Hepatocyte (in vitro differentiated cells): ENCODE measurements around the gene PLOD1. TPM values are rescaled to one million over a fixed set of nuclear protein-coding genes. Genes with fewer than 3 reads are reported as not detected.
"Not testable (repeated sequence)": the region's sequence is repeated elsewhere in the genome, so short reads cannot be mapped to it uniquely, and the experiment has no call there.

Experiments used
- DNase-seq: peaks from one replicate; pipeline ENCODE4 v3.0.0-alpha.2; 2016; ENCODE audit warnings: low spot score
- H2AFZ ChIP-seq: fragments of 200-600 bp; sonication (generic); 2 replicates; pipeline ENCODE4 v1.6.0; 2016; ENCODE audit warnings: antibody characterized with exemption, mild to moderate bottlenecking
- H3K27ac ChIP-seq: fragments of 200-600 bp; sonication (generic); 2 replicates; pipeline ENCODE4 v1.5.1; 2016; ENCODE audit warnings: mild to moderate bottlenecking
- H3K27me3 ChIP-seq: fragments of 200-600 bp; sonication (generic); 2 replicates; pipeline ENCODE4 v1.6.1; 2016
- H3K36me3 ChIP-seq: fragments of 200-600 bp; sonication (generic); replicated peaks from 2 replicates; pipeline ENCODE4 v1.5.1; 2016; ENCODE audit warnings: low read depth; ENCODE audit not compliant: insufficient read depth
- H3K4me1 ChIP-seq: fragments of 200-600 bp; sonication (generic); 2 replicates; pipeline ENCODE4 v1.5.1; 2016; ENCODE audit warnings: mild to moderate bottlenecking, moderate library complexity; ENCODE audit not compliant: insufficient read depth
- H3K4me2 ChIP-seq: fragments of 200-600 bp; sonication (generic); 2 replicates; pipeline ENCODE4 v1.6.0; 2016
- H3K4me3 ChIP-seq: fragments of 200-600 bp; sonication (generic); 2 replicates; pipeline ENCODE4 v1.5.1; 2016; ENCODE audit warnings: mild to moderate bottlenecking
- H3K79me2 ChIP-seq: fragments of 200-600 bp; sonication (generic); 2 replicates; pipeline ENCODE4 v1.6.0; 2017; ENCODE audit warnings: mild to moderate bottlenecking
- H3K9me2 ChIP-seq: fragments of 200-600 bp; sonication (generic); replicated peaks from 2 replicates; pipeline ENCODE4 v1.6.0; 2017; ENCODE audit warnings: mild to moderate bottlenecking; ENCODE audit not compliant: insufficient read depth
- H3K9me3 ChIP-seq: fragments of 200-600 bp; sonication (generic); 2 replicates; pipeline ENCODE4 v1.5.1; 2016; ENCODE audit warnings: low read depth, mild to moderate bottlenecking
- H4K20me1 ChIP-seq: fragments of 200-600 bp; sonication (generic); 2 replicates; pipeline ENCODE4 v1.6.0; 2016; ENCODE audit warnings: mild to moderate bottlenecking; ENCODE audit not compliant: insufficient read depth, poor library complexity, severe bottlenecking
- CTCF ChIP-seq: fragments of 200-600 bp; sonication (generic); IDR thresholded peaks from 2 replicates; pipeline ENCODE4 v1.5.1; 2016; ENCODE audit warnings: antibody characterized with exemption, mild to moderate bottlenecking; ENCODE audit not compliant: poor library complexity
- EZH2 ChIP-seq: fragments of 200-600 bp; sonication (generic); IDR thresholded peaks from 2 replicates; pipeline ENCODE4 v1.6.1; 2016; ENCODE audit warnings: antibody characterized with exemption, mild to moderate bottlenecking, borderline replicate concordance
- EZH2phosphoT487 ChIP-seq: fragments of 200-600 bp; sonication (generic); IDR thresholded peaks from one replicate; pipeline ENCODE4 v1.6.1; 2018; ENCODE audit warnings: antibody characterized with exemption, mild to moderate bottlenecking, low read depth, moderate library complexity; ENCODE audit not compliant: unreplicated experiment, severe bottlenecking
- WGBS: methylation state at CpG from one replicate; pipeline ENCODE4 v1.1.6; 2016; ENCODE audit warnings: low lambda C conversion rate; ENCODE audit errors: missing lambda C conversion rate; 5-methylcytosine and 5-hydroxymethylcytosine counted together
- polyA plus RNA-seq: library from polyadenylated mRNA; unstranded; fragments of >200 nt; fragmentation: Nextera tagmentation; extraction: Ambion mirVana; gene quantifications from 2 replicates; pipeline ENCODE4 v1.2.1, GENCODE V29; 2016
- total RNA-seq: library from RNA; depleted of rRNA; stranded (reverse); fragments of >200 nt; gene quantifications from 2 replicates; pipeline ENCODE4 v1.2.3, GENCODE V29; 2014

The PLOD1 gene
- total and polyA plus RNA-seq, 2 experiments from 2014 or later: 184 to 200 TPM

- H3K27ac ChIP-seq: no peak overlapping the region
- H3K9me3 ChIP-seq: no peaks in the 10 kb centered on the region
- 95% methylated on average over 1 of the region's 1 CpG for WGBS
- H3K4me2 ChIP-seq: no peak overlapping the region
- H3K27me3 ChIP-seq: peaks cover 21% of the 10 kb centered on the region
- DNase-seq: no peak
- no peaks in the 10 kb centered on the region for H3K36me3 ChIP-seq
- no peak overlapping the region for H2AFZ ChIP-seq
- no peak for TF ChIP-seq CTCF
- no peak for TF ChIP-seq EZH2phosphoT487
- TF ChIP-seq EZH2: no peak
- no peak overlapping the region for H3K4me3 ChIP-seq
- H3K4me1 ChIP-seq: no peaks in the 10 kb centered on the region
- H3K79me2 ChIP-seq: no peaks in the 10 kb centered on the region
- no peaks in the 10 kb centered on the region for H4K20me1 ChIP-seq
- H3K9me2 ChIP-seq: no peaks in the 10 kb centered on the region
Observed at GRCh38 chr1:11903210-11903609, 31.3 kb upstream of the PLOD1 start.

GRCh38 chr1:11904156-11904555 lies 30.4 kb upstream of the PLOD1 start:
- H3K79me2 ChIP-seq, H3K9me3 ChIP-seq, H3K9me2 ChIP-seq, H3K36me3 ChIP-seq, H4K20me1 ChIP-seq, H3K4me3 ChIP-seq, DNase-seq, H3K4me2 ChIP-seq, H2AFZ ChIP-seq, H3K27ac ChIP-seq, H3K4me1 ChIP-seq: not testable (repeated sequence)
- WGBS: 90% methylated on average over 5 of the region's 5 CpGs
- peaks cover 13% of the 10 kb centered on the region for H3K27me3 ChIP-seq

GRCh38 chr1:11904978-11905377 lies 29.5 kb upstream of the PLOD1 start:
- WGBS: 95% methylated on average over 5 of the region's 5 CpGs
- TF ChIP-seq CTCF: no peak
- no peak for TF ChIP-seq EZH2
- TF ChIP-seq EZH2phosphoT487: no peak
- Histone ChIP-seq H3K27ac (no peak overlapping the region), H3K79me2 (no peaks in the 10 kb centered on the region), H3K9me2 (no peaks in the 10 kb centered on the region), H2AFZ (no peak overlapping the region), H3K27me3 (peaks cover 5% of the 10 kb centered on the region), H3K36me3 (no peaks in the 10 kb centered on the region), H4K20me1 (no peaks in the 10 kb centered on the region), H3K4me2 (no peak overlapping the region), H3K4me3 (no peak overlapping the region), H3K4me1 (no peaks in the 10 kb centered on the region), H3K9me3 (no peaks in the 10 kb centered on the region)
- DNase-seq: no peak

- H3K27me3 ChIP-seq: no peaks in the 10 kb centered on the region
- no peaks in the 10 kb centered on the region for H4K20me1 ChIP-seq
- TF ChIP-seq CTCF (no peak), EZH2 (no peak), EZH2phosphoT487 (no peak)
- H3K9me2 ChIP-seq: no peaks in the 10 kb centered on the region
- H3K4me3 ChIP-seq: no peak overlapping the region
- no peaks in the 10 kb centered on the region for H3K4me1 ChIP-seq
- H3K9me3 ChIP-seq: no peaks in the 10 kb centered on the region
- no peak for DNase-seq
- 85% methylated on average over 8 of the region's 10 CpGs for WGBS
- no peaks in the 10 kb centered on the region for H3K36me3 ChIP-seq
- H3K79me2 ChIP-seq: no peaks in the 10 kb centered on the region
- H2AFZ ChIP-seq: no peak overlapping the region
- H3K27ac ChIP-seq: no peak overlapping the region
- no peak overlapping the region for H3K4me2 ChIP-seq
Observed at GRCh38 chr1:11906870-11907269, 27.6 kb upstream of the PLOD1 start.
